ENCODE measurements around the gene TNFRSF12A.

TNFRSF12A gene

GRCh38 chr16:2999929-3000328 is 20.2 kb upstream of the TNFRSF12A start:
- Histone ChIP-seq H3K4me3 (no peak overlapping the region), H3K27ac (no peak overlapping the region), H4K20me1 (0 out of 2 replicates have a peak, but pooled peaks cover 6% of the 10 kb centered on the region), H3K9me3 (no peaks in the 10 kb centered on the region), H3K4me2 (no peak overlapping the region), H3K36me3 (no peaks in the 10 kb centered on the region), H3K27me3 (peaks cover 87% of the 10 kb centered on the region), H3K4me1 (no peaks in the 10 kb centered on the region; the same call in 1 of the 2 replicates), H3K9ac (no peak overlapping the region)
- no peak for TF ChIP-seq Cebpa-rat (IDR thresholded peaks at IDR 0.05)

- Histone ChIP-seq H3K4me2 (no peak overlapping the region), H3K27me3 (peaks cover 93% of the 10 kb centered on the region), H3K4me1 (no peaks in the 10 kb centered on the region; the same call in 1 of the 2 replicates), H4K20me1 (0 out of 2 replicates have a peak, but pooled peaks cover 6% of the 10 kb centered on the region), H3K4me3 (no peak overlapping the region), H3K9ac (no peak overlapping the region), H3K27ac (no peak overlapping the region), H3K36me3 (no peaks in the 10 kb centered on the region), H3K9me3 (no peaks in the 10 kb centered on the region)
- TF ChIP-seq Cebpa-rat (IDR thresholded peaks at IDR 0.05): no peak
Observed at GRCh38 chr16:3000540-3000939, 19.6 kb upstream of the TNFRSF12A start.

- no peak overlapping the region for H3K4me3 ChIP-seq
- 0 out of 2 replicates have a peak, but pooled peaks cover 6% of the 10 kb centered on the region for H4K20me1 ChIP-seq
- H3K27me3 ChIP-seq: peaks cover 93% of the 10 kb centered on the region
- no peaks in the 10 kb centered on the region for H3K36me3 ChIP-seq
- H3K27ac ChIP-seq: no peak overlapping the region
- H3K9me3 ChIP-seq: no peaks in the 10 kb centered on the region
- no peak for TF ChIP-seq Cebpa-rat (IDR thresholded peaks at IDR 0.05)
- no peak overlapping the region for H3K4me2 ChIP-seq
- peaks cover under 1% of the 10 kb centered on the region for H3K4me1 ChIP-seq
- no peak overlapping the region for H3K9ac ChIP-seq
Observed at GRCh38 chr16:3001316-3001715, 18.9 kb upstream of the TNFRSF12A start.

GRCh38 chr16:3003582-3004270 is 16.4 kb upstream of the TNFRSF12A start:
- Histone ChIP-seq H3K27me3 (peaks cover 93% of the 10 kb centered on the region), H3K36me3 (no peaks in the 10 kb centered on the region), H3K4me2 (peak overlapping the region; percentile 88), H3K4me3 (peak overlapping the region; percentile 65), H3K9me3 (no peaks in the 10 kb centered on the region), H3K27ac (no peak overlapping the region), H3K9ac (no peak overlapping the region), H3K4me1 (peaks cover 25% of the 10 kb centered on the region), H4K20me1 (0 out of 2 replicates have a peak, but pooled peaks cover 3% of the 10 kb centered on the region)
- TF ChIP-seq Cebpa-rat (IDR thresholded peaks at IDR 0.05): no peak

- Histone ChIP-seq H3K4me3 (peak overlapping the region; percentile 65), H3K36me3 (no peaks in the 10 kb centered on the region), H3K9ac (no peak overlapping the region), H3K27me3 (peaks cover 89% of the 10 kb centered on the region), H3K27ac (no peak overlapping the region), H3K9me3 (no peaks in the 10 kb centered on the region), H3K4me2 (peak overlapping the region; percentile 88), H3K4me1 (peaks cover 30% of the 10 kb centered on the region), H4K20me1 (no peaks in the 10 kb centered on the region)
- TF ChIP-seq Cebpa-rat (IDR thresholded peaks at IDR 0.05): no peak
Observed at GRCh38 chr16:3004319-3004718, 15.8 kb upstream of the TNFRSF12A start.

DNA sequence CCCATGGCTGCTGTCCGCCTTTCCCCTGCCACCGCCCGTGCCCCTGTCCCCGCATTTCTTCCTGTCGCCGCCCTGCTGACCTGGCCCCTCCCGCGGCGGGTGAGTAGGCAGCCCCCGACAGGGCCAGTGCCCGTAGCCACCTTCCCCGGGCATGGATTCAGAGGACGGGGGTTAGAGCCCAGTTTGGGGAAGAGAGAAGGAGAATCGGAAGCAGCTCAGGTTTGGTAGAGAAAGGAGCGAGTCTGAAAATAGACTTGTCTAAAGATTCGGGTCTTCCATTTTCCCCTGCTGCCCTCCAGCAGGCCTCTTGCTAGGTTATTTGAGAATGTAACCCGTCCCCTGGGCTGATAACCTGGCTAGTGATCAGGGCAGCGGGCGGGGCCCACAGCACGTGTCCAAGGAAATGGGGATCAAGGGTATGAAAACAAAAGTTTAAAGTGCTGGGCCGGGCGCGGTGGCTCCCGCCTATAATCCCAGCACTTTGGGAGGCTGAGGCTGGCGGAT is 15.3 kb upstream of the TNFRSF12A start:
- H3K4me3 ChIP-seq: no peak overlapping the region; the same call in 1 of the 2 replicates
- H3K36me3 ChIP-seq: no peaks in the 10 kb centered on the region
- no peak overlapping the region for H3K27ac ChIP-seq
- peak overlapping the region; percentile 42 for H3K4me2 ChIP-seq
- TF ChIP-seq Cebpa-rat (IDR thresholded peaks at IDR 0.05): no peak
- H4K20me1 ChIP-seq: no peaks in the 10 kb centered on the region
- no peak overlapping the region for H3K9ac ChIP-seq
- H3K27me3 ChIP-seq: peaks cover 88% of the 10 kb centered on the region
- H3K4me1 ChIP-seq: peaks cover 30% of the 10 kb centered on the region
- H3K9me3 ChIP-seq: no peaks in the 10 kb centered on the region

DNA sequence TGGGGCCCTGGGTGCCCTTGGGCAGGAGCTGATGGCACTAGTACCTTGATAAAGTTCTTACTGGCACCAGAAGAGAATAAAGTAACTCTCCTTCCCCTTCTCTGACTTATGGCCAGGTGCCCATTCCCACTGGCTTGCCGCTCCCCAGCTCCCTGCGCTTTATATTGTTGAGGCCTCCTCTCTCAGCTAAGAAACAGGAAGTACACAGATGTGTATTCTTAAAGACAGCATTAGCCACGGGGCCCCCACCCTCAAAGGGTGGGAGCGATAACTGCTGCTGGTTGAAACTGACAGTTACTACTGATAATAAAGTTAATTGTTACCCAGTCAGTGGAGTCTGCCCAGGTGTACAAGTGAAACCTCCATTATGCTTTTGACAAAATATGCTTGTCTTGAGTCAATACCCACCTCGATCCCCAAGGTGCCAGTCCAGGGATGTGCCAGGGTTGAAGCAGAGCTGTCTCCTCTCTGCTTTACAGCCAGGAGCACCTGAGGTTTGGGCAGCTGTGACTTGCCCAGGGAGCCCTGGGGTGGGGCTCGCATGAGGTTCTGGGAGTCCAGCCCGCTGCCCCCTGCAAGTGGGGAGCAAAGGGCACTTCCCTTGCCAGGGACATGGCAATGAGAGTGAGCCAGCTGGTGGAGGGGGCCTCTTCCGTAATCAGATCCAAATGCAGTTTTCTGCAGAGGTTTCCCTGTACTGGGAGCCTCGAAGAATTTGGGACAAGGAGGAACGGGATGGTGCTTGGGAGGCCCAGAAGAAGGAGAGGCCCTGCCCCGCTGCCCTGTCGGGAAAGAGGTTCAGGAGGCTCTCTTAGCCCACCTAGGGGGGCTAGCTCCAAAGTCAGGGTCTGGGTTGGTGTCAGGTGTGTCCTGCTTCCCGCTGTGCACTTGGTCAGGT is 12.9 kb upstream of the TNFRSF12A start:
- H3K4me1 ChIP-seq: peaks cover 36% of the 10 kb centered on the region
- no peak overlapping the region for H3K27ac ChIP-seq
- peak overlapping the region; percentile 3; the same call in 1 of the 2 replicates for H3K9ac ChIP-seq
- no peaks in the 10 kb centered on the region for H3K36me3 ChIP-seq
- H3K4me2 ChIP-seq: peak overlapping the region; percentile 98
- no peaks in the 10 kb centered on the region for H4K20me1 ChIP-seq
- H3K27me3 ChIP-seq: peaks cover 82% of the 10 kb centered on the region
- H3K4me3 ChIP-seq: peak overlapping the region; percentile 50
- no peaks in the 10 kb centered on the region for H3K9me3 ChIP-seq
- no peak for TF ChIP-seq Cebpa-rat (IDR thresholded peaks at IDR 0.05)

DNA sequence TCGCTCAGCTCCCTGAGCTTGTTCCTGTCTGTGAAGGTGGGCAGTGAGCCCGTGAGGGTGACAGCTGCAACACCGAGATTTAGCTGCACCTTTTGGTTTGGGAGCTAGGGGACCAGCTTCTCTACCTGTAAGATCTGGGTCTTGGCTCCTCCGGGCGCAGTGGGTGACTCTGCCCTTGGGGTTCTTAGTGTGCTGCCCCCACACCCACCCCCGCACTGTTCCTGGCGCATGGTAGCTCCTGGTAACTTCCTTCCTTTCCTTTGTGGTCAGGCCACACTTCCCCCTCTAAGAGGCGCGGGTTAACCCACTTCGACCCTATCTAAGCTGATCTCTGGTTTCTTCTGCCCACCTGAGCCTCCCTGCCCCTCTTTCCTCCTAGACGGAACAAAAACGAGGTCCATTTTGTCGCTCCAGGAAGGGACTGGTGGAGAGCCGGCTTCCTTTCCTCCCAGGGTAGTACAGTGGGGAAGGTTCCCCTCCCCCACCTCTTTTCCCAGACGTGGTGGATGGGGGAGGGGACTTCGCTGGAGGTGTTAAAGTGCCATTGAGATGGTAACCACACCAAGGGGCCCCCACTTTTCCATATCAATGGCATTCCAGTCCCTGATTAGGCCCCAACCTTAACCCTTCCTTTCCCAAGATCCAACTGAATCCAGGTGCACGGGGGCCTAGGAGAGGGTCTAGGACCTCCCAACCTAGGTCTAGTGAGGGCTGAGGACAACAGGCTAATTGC is 12.0 kb upstream of the TNFRSF12A start:
- H3K9me3 ChIP-seq: no peaks in the 10 kb centered on the region
- no peaks in the 10 kb centered on the region for H3K36me3 ChIP-seq
- H3K27me3 ChIP-seq: peaks cover 84% of the 10 kb centered on the region
- no peak for TF ChIP-seq Cebpa-rat (IDR thresholded peaks at IDR 0.05)
- H3K4me1 ChIP-seq: peaks cover 44% of the 10 kb centered on the region
- H3K4me3 ChIP-seq: peak overlapping the region; percentile 50
- peak overlapping the region; percentile 35; the same call in 1 of the 2 replicates for H3K27ac ChIP-seq
- H4K20me1 ChIP-seq: peaks cover 4% of the 10 kb centered on the region; the same call in 1 of the 2 replicates
- peak overlapping the region; percentile 98 for H3K4me2 ChIP-seq
- H3K9ac ChIP-seq: peak overlapping the region; percentile 3; the same call in 1 of the 2 replicates

DNA sequence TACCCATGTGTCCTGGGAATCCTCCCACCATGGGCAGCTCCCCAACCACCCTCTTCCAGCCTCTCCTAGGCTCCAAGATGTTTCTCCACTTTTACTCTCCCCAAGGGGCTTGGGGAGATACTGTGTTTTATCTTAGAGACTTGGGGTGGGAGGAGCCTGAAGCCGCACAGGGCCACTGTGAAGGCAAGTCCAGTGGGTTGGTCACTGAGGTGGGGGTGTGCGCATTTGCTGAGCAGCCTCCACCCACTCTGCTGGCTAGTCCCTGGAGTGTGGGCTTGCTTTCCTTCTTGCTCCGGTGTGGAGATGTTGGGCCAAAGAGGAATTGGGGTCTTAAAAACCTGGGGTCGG is 11.5 kb upstream of the TNFRSF12A start:
- no peak overlapping the region for H3K9ac ChIP-seq
- peak overlapping the region; percentile 50 for H3K4me3 ChIP-seq
- H3K27ac ChIP-seq: 0 out of 2 replicates have a peak overlapping the region, but pooled peaks have one; percentile 35

More for the DNA sequence above, 11.5 kb upstream of the TNFRSF12A start:
- H3K4me1 ChIP-seq: peaks cover 46% of the 10 kb centered on the region
- peaks cover 85% of the 10 kb centered on the region for H3K27me3 ChIP-seq
- peaks cover 10% of the 10 kb centered on the region; the same call in 1 of the 2 replicates for H4K20me1 ChIP-seq
- H3K9me3 ChIP-seq: no peaks in the 10 kb centered on the region
- no peaks in the 10 kb centered on the region for H3K36me3 ChIP-seq
- H3K4me2 ChIP-seq: peak overlapping the region; percentile 98
- TF ChIP-seq Cebpa-rat (IDR thresholded peaks at IDR 0.05): no peak
